GM23248 (cell line): ENCODE measurements around the gene FAM216B. TPM values are rescaled to one million over a fixed set of nuclear protein-coding genes. Genes with fewer than 3 reads are reported as not detected.

Source experiments
- DNase-seq: peaks from one replicate; pipeline ENCODE4 v3.0.0-alpha.2; 2015
- H2AFZ ChIP-seq: fragments of 200-600 bp; sonication (generic); 2 replicates; pipeline ENCODE4 v1.6.1; 2016; ENCODE audit warnings: antibody characterized with exemption
- H3F3A ChIP-seq: fragments of 200-600 bp; sonication (generic); 2 replicates; pipeline ENCODE4 v1.6.1; 2016; ENCODE audit warnings: mild to moderate bottlenecking, antibody characterized with exemption, mixed run types; ENCODE audit not compliant: insufficient read depth
- H3K27ac ChIP-seq: fragments of 200-600 bp; sonication (generic); 2 replicates; pipeline ENCODE4 v1.5.1; 2016; ENCODE audit warnings: mild to moderate bottlenecking
- H3K27me3 ChIP-seq: fragments of 200-600 bp; sonication (generic); replicated peaks from 2 replicates; pipeline ENCODE4 v1.6.1; 2016; ENCODE audit warnings: mild to moderate bottlenecking; ENCODE audit not compliant: insufficient read depth
- H3K36me3 ChIP-seq: fragments of 200-600 bp; sonication (generic); 2 replicates; pipeline ENCODE4 v1.6.1; 2016; ENCODE audit warnings: low read depth, mild to moderate bottlenecking
- H3K4me1 ChIP-seq: fragments of 200-600 bp; sonication (generic); 2 replicates; pipeline ENCODE4 v1.6.1; 2016; ENCODE audit warnings: mild to moderate bottlenecking; ENCODE audit not compliant: insufficient read depth
- H3K4me2 ChIP-seq: fragments of 200-600 bp; sonication (generic); one replicate; pipeline ENCODE4 v1.6.1; 2016; ENCODE audit warnings: mild to moderate bottlenecking; ENCODE audit not compliant: unreplicated experiment
- H3K4me3 ChIP-seq: fragments of 200-600 bp; sonication (generic); 2 replicates; pipeline ENCODE4 v1.5.1; 2016; ENCODE audit warnings: mild to moderate bottlenecking
- H3K79me2 ChIP-seq: fragments of 200-600 bp; sonication (generic); 2 replicates; pipeline ENCODE4 v1.6.1; 2016; ENCODE audit warnings: mild to moderate bottlenecking; ENCODE audit not compliant: insufficient read depth
- H3K9ac ChIP-seq: fragments of 200-600 bp; sonication (generic); 2 replicates; pipeline ENCODE4 v1.6.1; 2016; ENCODE audit warnings: mild to moderate bottlenecking
- H3K9me2 ChIP-seq: fragments of 200-600 bp; sonication (generic); 2 replicates; pipeline ENCODE4 v1.6.1; 2016; ENCODE audit warnings: mixed run types, mild to moderate bottlenecking, moderate library complexity; ENCODE audit not compliant: insufficient read depth
- H3K9me3 ChIP-seq: fragments of 200-600 bp; sonication (generic); one replicate; pipeline ENCODE4 v1.6.1; 2017; ENCODE audit warnings: low read depth
- H4K20me1 ChIP-seq: fragments of 200-600 bp; sonication (generic); 2 replicates; pipeline ENCODE4 v1.6.0; 2016; ENCODE audit not compliant: insufficient read depth
- EZH2 ChIP-seq: fragments of 200-600 bp; sonication (generic); IDR thresholded peaks from 2 replicates; pipeline ENCODE4 v1.6.1; 2018; ENCODE audit warnings: antibody characterized with exemption, mild to moderate bottlenecking; ENCODE audit not compliant: insufficient read depth, poor library complexity, severe bottlenecking
- EZH2phosphoT487 ChIP-seq: fragments of 200-600 bp; sonication (generic); IDR thresholded peaks from 2 replicates; pipeline ENCODE4 v1.6.1; 2018; ENCODE audit warnings: antibody characterized with exemption, moderate library complexity, mild to moderate bottlenecking, low read depth; ENCODE audit not compliant: insufficient read depth
- WGBS, 2 experiments: methylation state at CpG; one replicate each; pipeline ENCODE4 v1.1.6; 2015 to 2017; ENCODE audit warnings: low lambda C conversion rate in 2 of 2, low coverage in 1 of 2; ENCODE audit errors: missing lambda C conversion rate in 2 of 2; 5-methylcytosine and 5-hydroxymethylcytosine counted together
- in situ Hi-C: fragments of 300-500 bp; cut with MboI; formaldehyde crosslinking; loops from 2 replicates; pipeline ENCODE4 v1.15.0; 2020
- polyA plus RNA-seq: library from polyadenylated mRNA; unstranded; fragments of >200 nt; fragmentation: Nextera tagmentation; extraction: Ambion mirVana; gene quantifications from 2 replicates; pipeline ENCODE4 v1.2.1, GENCODE V29; 2016
- total RNA-seq: library from RNA; depleted of rRNA; stranded (reverse); fragments of >200 nt; shearing (Covaris generic); gene quantifications from 2 replicates; pipeline ENCODE4 v1.2.3, GENCODE V29; 2014

The FAM216B gene
- total and polyA plus RNA-seq, 2 experiments from 2014 or later, result not detected

DNA sequence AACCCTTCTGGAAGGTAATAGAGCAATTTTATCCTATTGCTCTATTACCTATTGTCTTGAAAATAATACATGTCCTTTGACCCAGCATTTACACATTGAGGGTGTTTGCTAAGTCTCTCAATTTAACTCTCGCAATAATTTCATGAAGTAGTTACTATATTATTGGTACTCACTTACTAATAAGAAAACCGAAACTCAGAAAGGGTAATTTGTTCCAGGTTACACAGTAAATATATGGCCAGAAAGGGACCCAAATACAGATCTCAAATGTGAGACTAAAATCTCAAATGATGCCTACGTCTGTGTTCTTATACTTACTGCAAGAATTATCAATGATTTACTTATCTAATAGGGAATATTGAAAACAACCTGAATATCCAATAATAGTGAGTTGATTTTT, 29.7 kb upstream of the FAM216B start:
- H3K9me2 ChIP-seq, result no peaks in the 10 kb centered on the region
- no peak overlapping the region for H3K4me2 ChIP-seq
- no peaks in the 10 kb centered on the region for H3K79me2 ChIP-seq
- no peak overlapping the region for H3K9ac ChIP-seq
- no peaks in the 10 kb centered on the region for H3K9me3 ChIP-seq
- H3F3A ChIP-seq, result peaks cover 16% of the 10 kb centered on the region
- WGBS, 2 experiments, result 89 to 95% methylated on average over 3 of the region's 3 CpGs
- no peak overlapping the region for H3K4me3 ChIP-seq
- in situ Hi-C loops, result no loop called here
- DNase-seq, result no peak
- no peaks in the 10 kb centered on the region for H3K27me3 ChIP-seq
- no peak overlapping the region for H2AFZ ChIP-seq
- no peaks in the 10 kb centered on the region for H3K36me3 ChIP-seq
- no peak overlapping the region for H3K27ac ChIP-seq
- H3K4me1 ChIP-seq, result peaks cover 13% of the 10 kb centered on the region
- no peak for TF ChIP-seq EZH2
- no peaks in the 10 kb centered on the region for H4K20me1 ChIP-seq

DNA sequence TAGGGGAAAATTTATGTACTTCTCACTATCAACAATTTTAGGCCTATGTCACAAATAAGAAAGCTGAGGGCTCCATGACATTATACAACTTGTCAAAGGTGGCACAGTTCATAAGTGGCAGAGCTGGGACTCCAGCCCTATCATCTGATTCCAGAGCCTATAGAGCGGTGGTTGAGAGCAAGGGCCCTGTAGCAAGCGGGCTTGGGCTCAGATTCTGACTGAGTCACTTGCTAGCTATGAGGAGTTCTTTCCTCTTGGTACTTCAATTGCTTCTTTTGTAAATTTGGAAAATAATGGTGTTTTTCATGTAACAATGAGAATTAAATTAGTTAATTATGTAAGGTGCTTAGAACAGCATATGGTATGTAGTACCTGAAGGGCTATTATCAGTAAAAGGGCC, 28.7 kb upstream of the FAM216B start:
- H3K79me2 ChIP-seq, result no peaks in the 10 kb centered on the region
- no peak overlapping the region for H3K4me3 ChIP-seq
- H3K27ac ChIP-seq, result no peak overlapping the region
- WGBS, 2 experiments, result 97 to 98% methylated on average over 2 of the region's 2 CpGs
- H4K20me1 ChIP-seq, result no peaks in the 10 kb centered on the region
- no peak for TF ChIP-seq EZH2phosphoT487
- TF ChIP-seq EZH2, result no peak
- DNase-seq, result peak; percentile 30
- no peak overlapping the region for H3K4me2 ChIP-seq
- in situ Hi-C loops, result no loop called here
- H3K36me3 ChIP-seq, result no peaks in the 10 kb centered on the region
- no peaks in the 10 kb centered on the region for H3K27me3 ChIP-seq
- H3K9me2 ChIP-seq, result no peaks in the 10 kb centered on the region
- H2AFZ ChIP-seq, result no peak overlapping the region
- peaks cover 7% of the 10 kb centered on the region for H3K4me1 ChIP-seq
- H3F3A ChIP-seq, result peaks cover 10% of the 10 kb centered on the region
- H3K9ac ChIP-seq, result no peak overlapping the region
- H3K9me3 ChIP-seq, result no peaks in the 10 kb centered on the region

DNA sequence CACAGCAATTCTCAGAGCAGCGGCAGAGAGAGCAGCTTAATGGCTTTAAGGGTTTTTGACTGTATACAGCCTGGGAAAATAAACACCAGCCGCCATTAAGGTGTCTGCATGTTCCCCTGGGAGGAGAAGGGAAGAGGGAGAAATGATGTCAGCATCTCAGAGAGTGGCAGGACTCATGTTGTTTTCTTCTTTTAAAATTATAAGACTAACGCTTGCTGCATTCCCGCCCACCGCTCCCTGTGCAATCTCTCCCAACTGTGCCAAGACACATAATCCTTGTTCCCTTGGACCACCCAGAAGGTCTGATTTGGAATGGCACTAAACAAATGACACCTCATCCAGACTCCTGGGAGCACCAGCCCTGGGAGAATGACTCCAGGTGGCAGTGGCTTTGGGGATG, 27.7 kb upstream of the FAM216B start:
- Histone ChIP-seq H3K36me3 (no peaks in the 10 kb centered on the region), H3K4me3 (no peak overlapping the region), H3F3A (0 out of 2 replicates have a peak, but pooled peaks cover under 1% of the 10 kb centered on the region), H2AFZ (no peak overlapping the region; the same call in 1 of the 2 replicates), H3K9me3 (no peaks in the 10 kb centered on the region), H3K9me2 (no peaks in the 10 kb centered on the region), H3K4me2 (no peak overlapping the region), H3K4me1 (no peaks in the 10 kb centered on the region; the same call in 1 of the 2 replicates), H3K27me3 (no peaks in the 10 kb centered on the region), H3K27ac (no peak overlapping the region), H3K79me2 (no peaks in the 10 kb centered on the region), H3K9ac (no peak overlapping the region), H4K20me1 (no peaks in the 10 kb centered on the region)
- DNase-seq, result no peak
- TF ChIP-seq EZH2phosphoT487 (no peak), EZH2 (no peak)
- in situ Hi-C loops, result no loop called here
- WGBS, 2 experiments, result 53 to 65% methylated on average over 5 of the region's 5 CpGs

DNA sequence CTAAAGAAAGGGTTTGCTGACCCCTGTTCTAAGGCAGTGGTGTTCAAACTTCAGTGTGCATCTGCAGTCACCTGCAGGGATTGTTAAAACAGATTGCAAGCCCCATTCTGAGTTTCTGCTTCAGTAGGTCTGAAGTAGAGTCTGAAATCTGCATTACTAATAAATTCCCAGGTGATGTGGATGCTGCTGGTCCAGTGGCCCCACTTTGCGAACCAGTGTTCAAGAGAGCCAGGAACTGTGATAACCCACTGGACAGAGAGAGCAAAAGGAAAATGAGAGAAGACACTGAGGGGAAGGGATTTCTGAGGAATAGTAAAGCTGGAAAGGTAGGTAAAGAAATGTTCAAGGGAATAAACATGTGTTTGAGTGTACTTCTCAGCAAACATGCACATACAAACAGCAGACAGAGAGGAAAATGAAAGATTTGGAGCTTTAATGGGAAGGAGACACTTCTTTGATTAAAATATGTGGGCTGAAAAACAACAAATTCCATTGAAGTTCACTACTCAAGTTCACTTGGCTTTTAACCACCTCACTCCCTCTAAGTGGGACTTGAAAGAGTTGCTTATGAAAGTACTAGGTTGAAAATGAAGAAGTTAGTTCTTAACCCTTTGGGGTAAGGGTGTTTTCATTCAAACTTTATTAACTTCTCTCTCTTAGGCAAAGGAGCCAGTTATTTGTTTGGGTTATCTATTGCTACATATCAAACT, 26.4 kb upstream of the FAM216B start:
- no peaks in the 10 kb centered on the region for H3K79me2 ChIP-seq
- 95% methylated on average over 1 of the region's 1 CpG for WGBS, 2 experiments
- TF ChIP-seq EZH2phosphoT487 (no peak), EZH2 (no peak)
- H4K20me1 ChIP-seq, result no peaks in the 10 kb centered on the region
- no peak overlapping the region for H3K4me2 ChIP-seq
- H3K9me3 ChIP-seq, result no peaks in the 10 kb centered on the region
- no peaks in the 10 kb centered on the region for H3K36me3 ChIP-seq
- no peak overlapping the region for H3K27ac ChIP-seq
- H3K9me2 ChIP-seq, result no peaks in the 10 kb centered on the region
- no peaks in the 10 kb centered on the region for H3K27me3 ChIP-seq
- no peak overlapping the region for H3K4me3 ChIP-seq
- H3K9ac ChIP-seq, result no peak overlapping the region
- H2AFZ ChIP-seq, result no peak overlapping the region
- DNase-seq, result no peak
- no peaks in the 10 kb centered on the region for H3F3A ChIP-seq
- no peaks in the 10 kb centered on the region; the same call in 1 of the 2 replicates for H3K4me1 ChIP-seq
- in situ Hi-C loops, result no loop called here
